Sigmoid colon (tissue), 4 donors: ENCODE results near the gene TNS1.

Experiments used
- CTCF ChIP-seq, 4 experiments: fragments of 450-650 bp in 3 of 4; fragments of 200-600 bp in 1 of 4; IDR thresholded peaks; one replicate each; pipeline ENCODE4 v1.5.1; 2016 to 2019; ENCODE audit warnings: antibody characterized with exemption in 4 of 4, mild to moderate bottlenecking in 3 of 4, moderate library complexity in 2 of 4
- POLR2AphosphoS5 ChIP-seq, 4 donors: sonication (generic); formaldehyde crosslinking; IDR thresholded peaks; one replicate each; pipeline ENCODE4 v1.6.1; 2017; ENCODE audit warnings: antibody characterized with exemption in 4 of 4

GRCh38 chr2:217807753-217808152 is 195.0 kb downstream of the TNS1 start:
- TF ChIP-seq CTCF (IDR thresholded peaks at IDR 0.05) (no peak), POLR2AphosphoS5 (IDR thresholded peaks at IDR 0.05) (peak in 1 of 4 donors; percentile 43)
